Measurements from ENCODE around the gene INO80E. TPM values are rescaled to one million over a fixed set of nuclear protein-coding genes. Genes with fewer than 3 reads are reported as not detected.
"Not testable (repeated sequence)": the region's sequence is repeated elsewhere in the genome, so short reads cannot be mapped to it uniquely, and the experiment has no call there.

Gene INO80E, protein sequence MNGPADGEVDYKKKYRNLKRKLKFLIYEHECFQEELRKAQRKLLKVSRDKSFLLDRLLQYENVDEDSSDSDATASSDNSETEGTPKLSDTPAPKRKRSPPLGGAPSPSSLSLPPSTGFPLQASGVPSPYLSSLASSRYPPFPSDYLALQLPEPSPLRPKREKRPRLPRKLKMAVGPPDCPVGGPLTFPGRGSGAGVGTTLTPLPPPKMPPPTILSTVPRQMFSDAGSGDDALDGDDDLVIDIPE
- total RNA-seq (100 to 1,000 TPM; 121 to 123 TPM), polyA plus RNA-seq (6.5 TPM)

DNA sequence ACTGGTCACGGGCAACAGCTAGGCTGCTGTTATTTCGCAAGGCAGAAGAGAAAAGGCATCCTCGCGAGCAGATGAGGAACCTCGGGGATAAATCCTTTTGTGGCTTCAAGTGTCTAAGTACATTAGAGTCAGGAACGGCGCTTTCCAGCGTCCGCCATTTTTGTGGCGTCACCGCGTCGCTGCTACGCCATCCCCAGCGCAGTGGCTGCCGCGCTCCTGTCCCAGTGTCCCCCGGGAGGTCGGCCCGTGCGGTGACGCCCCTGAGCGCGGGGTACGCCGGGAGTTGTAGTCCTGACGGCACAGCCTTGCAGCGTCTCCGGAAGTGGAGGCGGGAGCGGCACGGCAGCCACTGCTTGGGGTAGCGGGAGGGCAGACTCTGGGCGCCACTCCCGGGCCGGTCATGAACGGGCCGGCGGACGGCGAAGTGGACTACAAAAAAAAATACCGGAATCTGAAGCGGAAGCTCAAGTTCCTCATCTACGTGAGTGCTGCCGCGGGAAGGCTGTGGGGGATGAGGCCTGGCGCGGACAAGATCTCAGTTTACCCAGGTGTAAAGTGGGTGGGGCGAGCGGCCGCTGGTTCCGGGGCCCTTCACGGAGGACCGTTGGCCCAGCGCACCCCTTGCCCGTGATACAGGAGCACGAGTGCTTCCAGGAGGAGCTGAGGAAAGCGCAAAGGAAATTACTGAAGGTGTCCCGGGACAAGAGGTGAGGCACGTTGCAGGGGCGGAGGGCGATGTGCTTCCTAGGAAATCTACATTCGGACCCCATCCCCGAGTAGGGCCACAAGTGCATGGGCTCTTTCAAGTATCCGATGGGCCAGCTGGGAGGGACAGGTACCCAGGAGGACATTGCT, at the start of gene INO80E:
Gene INO80E (plus strand): TSS at position 331 of the 855 bp plus-strand sequence. CDS start 70 bp downstream, at position 401.
- Mint-ChIP-seq H3K9me3 (no peaks in the 10 kb centered on the region), H3K36me3 (peaks cover 0 to 71% (median 8%) of the 10 kb centered on the region in 3 donors), H3K27ac (peak within 1 kb of the TSS; percentile 96 to 99 (median 98)), H3K4me1 (peaks cover 30 to 55% (median 46%) of the 10 kb centered on the region in 3 donors), H3K4me3 (peak within 1 kb of the TSS; percentile 95 to 99 (median 96)), H3K27me3 (no peaks in the 10 kb centered on the region)
- H3K27ac ChIP-seq (ENCODE audit: low read depth, low read length) = peak within 1 kb of the TSS; percentile 95
- peak within 1 kb of the TSS; percentile 83 for H3K4me3 ChIP-seq (ENCODE audit: low read length)
- H3K9me3 ChIP-seq (ENCODE audit: low read length) = no peaks in the 10 kb centered on the region
- H3K4me1 ChIP-seq (ENCODE audit: insufficient read depth, low read length) = peaks cover 19% of the 10 kb centered on the region
- peak; percentile 97 to 99 (median 98) for DNase-seq
- no peaks in the 10 kb centered on the region for H3K27me3 ChIP-seq (ENCODE audit: insufficient read depth, low read length, poor library complexity, severe bottlenecking)
- CTCF ChIA-PET = interaction anchor here (0.8 to 1.9 kb wide), 6 partner anchors 9 to 302 kb away, joined by 3 to 4 read pairs (median 3); partner anchors contain the start of genes CDIPT and TAOK2
- peaks cover 4% of the 10 kb centered on the region for H3K36me3 ChIP-seq (ENCODE audit: insufficient read depth, low read length)
- POLR2A ChIA-PET = interaction anchor here (0.6 to 3.8 kb wide), 8 partner anchors 10 to 348 kb away, joined by 3 to 14 read pairs (median 4); partner anchors contain the start of genes ALDOA, PAGR1, TAOK2 and TMEM219

- no peak for DNase-seq
- no peaks in the 10 kb centered on the region for H3K4me1 Mint-ChIP-seq
- no peak overlapping the region for H3K4me3 ChIP-seq (ENCODE audit: low read length)
- peaks cover 4 to 23% of the 10 kb centered on the region in 2 donors for H3K27me3 Mint-ChIP-seq
- H3K27ac Mint-ChIP-seq = no peak overlapping the region
- H3K27ac ChIP-seq (ENCODE audit: low read depth, low read length) = no peak overlapping the region
- no peak overlapping the region for H3K4me3 Mint-ChIP-seq
- no peaks in the 10 kb centered on the region for H3K27me3 ChIP-seq (ENCODE audit: insufficient read depth, low read length, poor library complexity, severe bottlenecking)
- POLR2A ChIA-PET = no interaction called here
- H3K36me3 Mint-ChIP-seq = peaks cover 0 to 4% (median 0%) of the 10 kb centered on the region in 3 donors
- CTCF ChIA-PET = interaction anchor here (0.7 to 0.8 kb wide), 2 partner anchors 10 to 38 kb away, joined by 3 read pairs; no protein-coding TSS in a partner anchor
- H3K4me1 ChIP-seq (ENCODE audit: insufficient read depth, low read length) = no peaks in the 10 kb centered on the region
- H3K36me3 ChIP-seq (ENCODE audit: insufficient read depth, low read length) = no peaks in the 10 kb centered on the region
- no peaks in the 10 kb centered on the region for H3K9me3 ChIP-seq (ENCODE audit: low read length)
- H3K9me3 Mint-ChIP-seq = peaks cover 0 to 6% (median 3%) of the 10 kb centered on the region in 5 donors
These were observed 48.1 kb upstream of the INO80E start for GRCh38 chr16:29947897-29948296.

- Mint-ChIP-seq H3K27ac (no peak overlapping the region), H3K9me3 (peaks cover 0 to 6% (median 3%) of the 10 kb centered on the region in 5 donors), H3K36me3 (peaks cover 0 to 4% (median 0%) of the 10 kb centered on the region in 3 donors), H3K27me3 (peaks cover 4 to 23% of the 10 kb centered on the region in 2 donors), H3K4me1 (no peaks in the 10 kb centered on the region), H3K4me3 (no peak overlapping the region)
- H3K27ac ChIP-seq (ENCODE audit: low read depth, low read length) = no peak overlapping the region
- DNase-seq = no peak
- H3K9me3 ChIP-seq (ENCODE audit: low read length) = no peaks in the 10 kb centered on the region
- POLR2A ChIA-PET = no interaction called here
- no peak overlapping the region for H3K4me3 ChIP-seq (ENCODE audit: low read length)
- H3K36me3 ChIP-seq (ENCODE audit: insufficient read depth, low read length) = no peaks in the 10 kb centered on the region
- CTCF ChIA-PET = interaction anchor here (0.9 kb wide), 1 partner anchor 11 kb away, joined by 3 read pairs; the partner anchor contains the start of gene TMEM219
- H3K27me3 ChIP-seq (ENCODE audit: insufficient read depth, low read length, poor library complexity, severe bottlenecking) = no peaks in the 10 kb centered on the region
- no peaks in the 10 kb centered on the region for H3K4me1 ChIP-seq (ENCODE audit: insufficient read depth, low read length)
These were observed 45.1 kb upstream of the INO80E start for GRCh38 chr16:29950806-29951461.

DNA sequence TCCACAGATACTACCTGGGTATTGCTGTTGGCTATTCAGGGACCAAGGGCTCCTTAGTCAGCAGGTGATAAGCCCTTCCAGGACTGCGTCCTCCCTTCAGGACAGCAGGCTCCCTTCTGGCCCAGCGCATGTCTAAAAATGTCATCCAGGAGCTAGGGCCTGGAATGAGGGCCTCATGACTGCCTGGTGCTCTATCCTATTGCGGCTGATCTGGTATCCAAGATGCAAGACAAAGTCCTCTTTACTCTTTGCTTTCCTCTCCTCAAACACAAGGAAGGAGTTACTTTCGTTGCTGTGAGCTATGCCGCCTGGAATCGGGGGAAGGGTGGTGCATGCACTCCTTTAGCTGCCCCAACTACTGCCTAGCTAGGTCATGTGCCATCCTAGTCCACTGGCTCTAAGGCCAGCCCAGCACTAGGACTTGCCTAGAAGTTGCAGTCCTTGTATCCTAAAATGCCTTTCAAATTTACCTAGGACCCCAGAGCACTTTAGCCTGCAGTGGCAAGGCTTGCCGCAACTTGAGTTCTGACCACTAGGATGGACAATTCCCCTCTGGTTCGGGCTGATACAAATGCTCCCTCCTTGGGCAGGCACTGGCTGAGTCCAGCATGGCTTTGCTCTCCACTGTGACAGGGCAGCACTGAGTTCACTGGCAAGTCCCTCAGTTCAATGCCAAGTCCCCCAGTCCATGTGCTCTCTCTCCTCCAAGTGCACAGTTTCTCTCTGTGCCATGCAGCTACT, 44.2 kb upstream of the INO80E start:
- Mint-ChIP-seq H3K9me3 (peaks cover 0 to 6% (median 3%) of the 10 kb centered on the region in 5 donors), H3K4me1 (no peaks in the 10 kb centered on the region), H3K27me3 (peaks cover 4 to 23% of the 10 kb centered on the region in 2 donors), H3K27ac (peak overlapping the region in 1 of 8 donors; percentile 79), H3K36me3 (peaks cover 0 to 4% (median 0%) of the 10 kb centered on the region in 3 donors), H3K4me3 (no peak overlapping the region)
- CTCF ChIA-PET = interaction anchor here (0.9 kb wide), 1 partner anchor 10 kb away, joined by 3 read pairs; the partner anchor contains the start of gene TMEM219
- no peak overlapping the region for H3K27ac ChIP-seq (ENCODE audit: low read depth, low read length)
- H3K4me1 ChIP-seq (ENCODE audit: insufficient read depth, low read length) = no peaks in the 10 kb centered on the region
- no peak overlapping the region for H3K4me3 ChIP-seq (ENCODE audit: low read length)
- POLR2A ChIA-PET = no interaction called here
- no peaks in the 10 kb centered on the region for H3K36me3 ChIP-seq (ENCODE audit: insufficient read depth, low read length)
- no peaks in the 10 kb centered on the region for H3K9me3 ChIP-seq (ENCODE audit: low read length)
- H3K27me3 ChIP-seq (ENCODE audit: insufficient read depth, low read length, poor library complexity, severe bottlenecking) = no peaks in the 10 kb centered on the region
- no peak for DNase-seq

DNA sequence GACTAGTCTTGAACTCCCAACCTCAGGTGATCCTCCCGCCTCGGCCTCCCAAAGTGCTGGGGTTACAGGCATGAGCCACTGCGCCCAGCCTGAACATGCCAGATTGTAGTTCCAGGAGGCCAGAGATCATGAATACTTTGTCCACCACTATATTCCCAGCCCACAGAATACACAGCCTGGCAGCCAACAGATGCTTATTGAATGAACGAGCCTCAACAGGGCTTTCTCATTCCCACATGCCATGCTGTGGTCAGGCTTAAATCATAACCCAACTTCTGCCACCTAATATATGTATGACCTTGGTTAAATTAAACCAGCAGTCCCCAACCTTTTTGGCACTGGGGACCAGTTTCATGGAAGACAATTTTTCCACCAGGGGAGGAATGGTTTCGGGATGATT, 37.3 kb upstream of the INO80E start:
- no peak for DNase-seq
- Histone ChIP-seq H3K27ac (ENCODE audit: low read depth, low read length) (no peak overlapping the region), H3K27me3 (ENCODE audit: insufficient read depth, low read length, poor library complexity, severe bottlenecking) (no peaks in the 10 kb centered on the region), H3K9me3 (ENCODE audit: low read length) (no peaks in the 10 kb centered on the region), H3K36me3 (ENCODE audit: insufficient read depth, low read length) (no peaks in the 10 kb centered on the region), H3K4me3 (ENCODE audit: low read length) (no peak overlapping the region), H3K4me1 (ENCODE audit: insufficient read depth, low read length) (peaks cover 15% of the 10 kb centered on the region)
- ChIA-PET CTCF (no interaction called here), POLR2A (interaction anchor here (1.3 kb wide), 1 partner anchor 33 kb away, joined by 3 read pairs; the partner anchor contains the start of gene KCTD13)
- Mint-ChIP-seq H3K9me3 (no peaks in the 10 kb centered on the region), H3K4me1 (peaks cover 15 to 21% (median 18%) of the 10 kb centered on the region in 3 donors), H3K36me3 (peaks cover 0 to 7% (median 0%) of the 10 kb centered on the region in 3 donors), H3K27ac (no peak overlapping the region), H3K4me3 (no peak overlapping the region), H3K27me3 (no peaks in the 10 kb centered on the region)

- Histone ChIP-seq H3K27me3 (ENCODE audit: insufficient read depth, low read length, poor library complexity, severe bottlenecking) (no peaks in the 10 kb centered on the region), H3K4me1 (ENCODE audit: insufficient read depth, low read length) (peaks cover 15% of the 10 kb centered on the region), H3K36me3 (ENCODE audit: insufficient read depth, low read length) (no peaks in the 10 kb centered on the region), H3K27ac (ENCODE audit: low read depth, low read length) (no peak overlapping the region), H3K4me3 (ENCODE audit: low read length) (no peak overlapping the region), H3K9me3 (ENCODE audit: low read length) (no peaks in the 10 kb centered on the region)
- Mint-ChIP-seq H3K4me3 (peak overlapping the region in 1 of 7 donors; percentile 79), H3K27me3 (no peaks in the 10 kb centered on the region), H3K36me3 (peaks cover 0 to 7% (median 0%) of the 10 kb centered on the region in 3 donors), H3K4me1 (peaks cover 15 to 21% (median 18%) of the 10 kb centered on the region in 3 donors), H3K27ac (peak overlapping the region in 1 of 8 donors; percentile 81), H3K9me3 (no peaks in the 10 kb centered on the region)
- no peak for DNase-seq
- ChIA-PET CTCF (no interaction called here), POLR2A (interaction anchor here (1.3 kb wide), 1 partner anchor 33 kb away, joined by 3 read pairs; the partner anchor contains the start of gene KCTD13)
These were observed 36.7 kb upstream of the INO80E start for GRCh38 chr16:29959293-29959692.

DNA sequence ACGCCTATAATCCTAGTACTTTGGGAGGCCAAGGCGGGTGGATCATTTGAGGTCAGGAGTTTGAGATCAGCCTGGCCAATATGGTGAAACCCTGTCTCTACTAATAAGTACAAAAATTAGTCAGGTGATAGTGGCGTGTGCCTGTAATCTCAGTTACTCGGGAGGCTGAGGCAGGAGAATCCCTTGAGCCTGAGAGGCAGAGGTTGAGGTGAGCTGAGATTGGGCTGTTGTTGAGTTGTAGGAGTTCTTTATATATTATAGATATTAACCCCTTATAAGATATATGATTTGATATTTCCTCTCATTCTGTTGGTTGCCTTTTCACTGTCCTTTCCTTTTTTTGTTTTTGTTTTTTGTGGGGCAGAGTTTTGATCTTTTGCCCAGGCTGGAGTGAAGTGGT, 36.2 kb upstream of the INO80E start:
- H3K4me1 ChIP-seq (ENCODE audit: insufficient read depth, low read length) = peaks cover 15% of the 10 kb centered on the region
- not testable (repeated sequence) for H3K36me3 Mint-ChIP-seq; H3K36me3 ChIP-seq (ENCODE audit: insufficient read depth, low read length); H3K27me3 Mint-ChIP-seq; H3K27me3 ChIP-seq (ENCODE audit: insufficient read depth, low read length, poor library complexity, severe bottlenecking); DNase-seq; H3K9me3 Mint-ChIP-seq; H3K9me3 ChIP-seq (ENCODE audit: low read length); H3K27ac ChIP-seq (ENCODE audit: low read depth, low read length); H3K4me3 ChIP-seq (ENCODE audit: low read length)
- CTCF ChIA-PET = interaction anchor here (3.9 kb wide), 1 partner anchor 12 kb away, joined by 33 read pairs; the partner anchor contains the start of gene TAOK2
- Mint-ChIP-seq H3K27ac (peak overlapping the region in 1 of 8 donors; percentile 81), H3K4me1 (peaks cover 16 to 24% (median 18%) of the 10 kb centered on the region in 3 donors), H3K4me3 (peak overlapping the region in 6 of 7 donors; percentile 7 to 79 (median 40))
- POLR2A ChIA-PET = interaction anchor here (0.5 to 1.3 kb wide), 2 partner anchors 11 to 34 kb away, joined by 3 to 9 read pairs; partner anchors contain the start of gene KCTD13

Measured in CD8-positive, alpha-beta memory T cell (primary cell).